Measurements from ENCODE around the gene JOSD2. TPM values are rescaled to one million over a fixed set of nuclear protein-coding genes. Genes with fewer than 3 reads are reported as not detected.
A peak's percentile ranks its signal among the peaks of the same experiment; 100 is the strongest.

Gene JOSD2, protein sequence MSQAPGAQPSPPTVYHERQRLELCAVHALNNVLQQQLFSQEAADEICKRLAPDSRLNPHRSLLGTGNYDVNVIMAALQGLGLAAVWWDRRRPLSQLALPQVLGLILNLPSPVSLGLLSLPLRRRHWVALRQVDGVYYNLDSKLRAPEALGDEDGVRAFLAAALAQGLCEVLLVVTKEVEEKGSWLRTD
- total RNA-seq: 39.8 TPM
- long read RNA-seq, transcript JOSD2-204 (5 exons, 996 nt): major isoform, 17 of 32 reads
- long read RNA-seq, partial matches to known transcripts: 3 of 32 reads
- long read RNA-seq, other reads (novel, unspliced or antisense): 7 of 32 reads

DNA sequence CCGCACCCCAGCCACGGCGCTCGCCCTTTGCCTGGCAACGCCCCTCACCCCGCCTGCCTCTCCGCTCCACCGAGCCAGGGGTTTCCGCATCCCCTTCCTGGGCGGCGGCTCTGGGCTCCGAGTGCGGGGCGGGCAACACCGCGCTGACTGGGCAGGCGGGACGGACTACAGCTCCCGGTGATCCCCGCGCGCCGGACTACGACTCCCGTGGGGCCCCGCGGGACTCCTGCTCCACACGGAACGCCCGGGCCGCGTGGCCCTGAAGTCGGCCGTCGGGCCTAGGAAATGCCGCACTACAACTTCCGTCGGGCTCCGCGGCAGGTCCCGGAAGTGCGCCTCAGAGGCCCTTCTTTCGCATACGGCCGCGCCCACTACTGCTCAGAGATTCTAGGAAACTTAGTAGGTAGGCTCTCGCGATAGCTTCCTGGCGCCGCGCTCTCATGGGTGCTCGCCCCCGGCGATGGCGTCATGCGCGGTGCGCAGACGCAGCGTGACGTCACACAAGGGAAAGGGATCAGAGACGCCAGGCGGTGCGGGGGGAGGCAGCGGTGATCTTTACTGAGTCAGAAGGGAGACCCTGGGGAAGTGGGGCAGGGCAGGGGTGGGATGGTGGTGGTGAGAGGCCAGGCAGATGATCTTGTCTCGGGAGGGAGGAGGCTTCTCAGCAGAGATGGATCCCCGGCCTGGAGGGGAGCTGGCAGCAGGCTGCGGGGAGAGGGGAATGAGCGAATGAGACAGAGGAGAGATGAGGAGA lies at the start of gene JOSD2:
Gene JOSD2 (minus strand): TSS at position 123 of the 754 bp plus-strand sequence. CDS start 760 bp downstream, outside the sequence.
- peak; percentile 100 for DNase-seq
- peak; percentile 95 for ATAC-seq (ENCODE audit: poor library complexity)
- intact Hi-C loops (cut with DNase I): no loop called here

- no peak for DNase-seq
- ATAC-seq (ENCODE audit: poor library complexity): no peak
- intact Hi-C loops (cut with DNase I): no loop called here
These were observed 48.6 kb upstream of the JOSD2 start for GRCh38 chr19:50559636-50560035.

- intact Hi-C loops (cut with DNase I): no loop called here
- no peak for DNase-seq
- ATAC-seq (ENCODE audit: poor library complexity): no peak
These were observed 47.5 kb upstream of the JOSD2 start for GRCh38 chr19:50558449-50558848.

DNA sequence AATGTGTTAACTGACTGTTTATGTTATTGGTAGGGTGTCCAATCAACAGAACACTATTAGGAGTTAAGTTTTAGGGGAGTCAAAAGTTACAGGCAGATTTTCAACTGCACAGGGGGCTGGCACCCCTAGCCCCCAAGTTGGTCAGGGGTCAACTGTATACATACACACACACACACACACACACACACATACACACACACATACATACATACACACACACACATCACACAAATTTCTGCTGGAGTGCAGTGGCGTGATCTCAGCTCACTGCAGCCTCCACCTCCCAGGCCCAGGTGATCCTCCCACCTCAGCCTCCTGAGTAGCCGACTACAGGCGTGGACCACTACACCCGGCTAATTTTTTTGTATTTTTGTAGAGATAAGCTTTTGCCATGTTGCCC lies 47.0 kb upstream of the JOSD2 start:
- DNase-seq: no peak
- no peak for ATAC-seq (ENCODE audit: poor library complexity)
- intact Hi-C loops (cut with DNase I): no loop called here

DNA sequence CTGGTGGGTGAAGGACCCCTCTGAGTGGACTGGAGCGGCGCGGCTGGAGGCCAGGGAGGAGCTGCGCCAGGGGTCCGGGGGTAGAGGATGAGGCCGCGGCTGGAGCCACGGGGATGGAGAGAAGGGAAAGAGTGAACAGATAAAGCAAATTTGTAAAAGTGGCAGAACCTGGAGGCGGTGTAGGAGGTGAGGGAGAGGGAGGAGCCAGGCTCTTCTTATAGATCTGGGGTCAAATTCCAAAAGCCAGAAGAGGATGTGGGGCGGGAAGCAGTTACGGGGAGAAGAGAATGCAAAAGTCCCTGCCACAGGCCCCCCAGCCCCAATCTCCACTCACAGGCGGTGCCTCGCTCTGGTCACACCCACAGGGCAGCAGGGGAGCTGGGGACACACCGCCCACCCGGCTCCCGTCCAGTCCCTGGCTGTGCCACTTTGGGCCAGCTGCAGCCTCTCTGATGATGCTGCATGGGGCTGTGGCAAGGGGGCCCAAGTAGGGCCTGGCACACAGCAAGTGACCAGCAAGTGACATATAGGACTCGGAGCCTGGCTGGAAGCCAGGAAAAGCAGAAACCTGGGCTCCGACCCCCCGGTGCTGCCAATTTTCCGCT lies 46.1 kb upstream of the JOSD2 start:
- DNase-seq (no peak), ATAC-seq (ENCODE audit: poor library complexity) (no peak)
- intact Hi-C loops (cut with DNase I): no loop called here

- intact Hi-C loops (cut with DNase I): no loop called here
- ATAC-seq (ENCODE audit: poor library complexity) (peak; percentile 85), DNase-seq (peak; percentile 86)
These were observed 45.5 kb upstream of the JOSD2 start for GRCh38 chr19:50556282-50557008.

DNA sequence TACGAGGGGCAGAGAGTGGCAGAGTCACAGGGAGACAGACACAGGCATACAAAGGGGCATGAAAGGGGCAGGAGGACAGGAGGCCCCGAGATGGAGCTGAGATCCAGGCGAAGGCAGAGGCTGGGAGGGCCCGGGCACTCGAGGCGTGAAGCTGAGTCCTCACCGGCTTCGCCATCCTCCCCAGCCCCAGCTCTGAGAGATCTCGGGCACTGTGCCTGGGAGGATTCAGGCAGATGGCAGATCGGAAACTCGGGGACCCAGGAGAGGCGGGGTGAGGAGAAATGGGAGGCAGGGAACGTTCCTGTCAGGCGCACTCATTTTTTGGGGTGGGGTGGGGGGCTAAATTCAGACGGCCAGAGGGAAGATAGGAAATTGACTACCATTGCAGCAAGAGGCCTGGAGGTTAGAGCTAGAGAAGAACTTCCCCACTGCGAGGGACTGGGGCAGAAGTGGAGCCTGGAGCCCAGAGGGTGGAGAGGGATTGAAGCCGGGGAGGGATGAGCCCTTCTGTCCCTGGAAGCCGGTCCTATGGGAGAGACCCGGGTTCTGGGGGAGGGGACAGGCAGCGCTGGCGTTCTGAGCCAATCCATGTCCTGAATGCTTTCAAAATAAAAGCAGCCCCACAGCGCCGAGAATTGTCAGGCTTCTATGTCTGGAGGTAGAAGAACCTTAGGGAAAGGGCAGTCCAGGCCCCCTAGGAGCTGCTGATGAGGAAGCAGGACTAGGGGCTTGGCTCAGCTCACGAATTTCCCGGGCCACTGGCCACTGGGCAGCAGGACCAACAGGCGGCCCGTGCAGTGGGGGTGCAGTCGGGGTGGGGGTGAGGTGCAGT lies 44.7 kb upstream of the JOSD2 start:
- DNase-seq (peak; percentile 46), ATAC-seq (ENCODE audit: poor library complexity) (peak; percentile 12)
- intact Hi-C loops (cut with DNase I): no loop called here

GRCh38 chr19:50555033-50555432 lies 44.0 kb upstream of the JOSD2 start:
- intact Hi-C loops (cut with DNase I): no loop called here
- ATAC-seq (ENCODE audit: poor library complexity) (no peak), DNase-seq (no peak)

GRCh38 chr19:50554212-50554611 lies 43.2 kb upstream of the JOSD2 start:
- ATAC-seq (ENCODE audit: poor library complexity) (no peak), DNase-seq (peak; percentile 6)
- intact Hi-C loops (cut with DNase I): no loop called here

GRCh38 chr19:50553134-50553703 lies 42.2 kb upstream of the JOSD2 start:
- intact Hi-C loops (cut with DNase I): no loop called here
- no peak for DNase-seq
- ATAC-seq (ENCODE audit: poor library complexity): no peak

DNA sequence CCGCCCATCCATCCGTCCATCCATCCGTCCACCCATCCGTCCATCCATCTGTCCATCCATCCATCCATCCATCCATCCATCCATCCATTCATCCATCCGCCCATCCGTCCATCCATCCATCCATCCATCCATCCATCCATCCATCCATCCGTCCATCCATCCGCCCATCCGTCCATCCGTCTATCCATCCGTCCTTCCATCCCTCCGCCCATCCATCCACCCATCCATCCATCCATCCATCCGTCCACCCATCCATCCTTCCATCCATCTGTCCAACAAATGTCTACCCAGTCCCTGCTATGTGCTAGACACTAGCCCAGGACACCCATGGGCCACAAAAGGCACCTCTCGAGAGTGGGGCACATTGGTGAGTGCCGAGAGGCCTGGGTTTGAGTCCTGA lies 41.5 kb upstream of the JOSD2 start:
- DNase-seq (no peak), ATAC-seq (ENCODE audit: poor library complexity) (no peak)
- intact Hi-C loops (cut with DNase I): no loop called here

DNA sequence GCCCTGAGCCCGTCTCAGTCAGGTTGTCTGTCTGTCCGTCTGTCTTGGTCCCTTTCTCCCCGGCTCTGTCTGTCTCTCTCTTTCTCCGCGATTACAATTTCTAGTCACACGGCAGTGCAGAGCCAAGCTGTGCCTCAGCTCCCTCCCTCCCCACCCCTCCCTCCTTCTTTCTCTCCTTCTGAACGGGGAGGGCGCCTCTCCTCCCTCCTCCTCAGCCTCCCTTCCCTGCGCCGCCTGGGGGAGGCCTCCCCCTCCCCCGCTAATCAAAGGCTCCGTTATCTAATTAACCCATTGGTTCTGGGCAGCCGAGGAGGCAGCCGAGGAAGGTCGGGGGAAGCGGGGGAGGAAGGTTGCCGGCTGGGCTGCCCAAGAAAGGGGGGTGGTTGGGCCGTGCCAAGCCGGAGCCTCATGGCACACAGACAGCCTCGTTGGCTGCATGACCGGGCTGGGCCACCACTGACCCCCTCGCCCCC lies 40.8 kb upstream of the JOSD2 start:
- intact Hi-C loops (cut with DNase I): no loop called here
- no peak for DNase-seq
- no peak for ATAC-seq (ENCODE audit: poor library complexity)

DNA sequence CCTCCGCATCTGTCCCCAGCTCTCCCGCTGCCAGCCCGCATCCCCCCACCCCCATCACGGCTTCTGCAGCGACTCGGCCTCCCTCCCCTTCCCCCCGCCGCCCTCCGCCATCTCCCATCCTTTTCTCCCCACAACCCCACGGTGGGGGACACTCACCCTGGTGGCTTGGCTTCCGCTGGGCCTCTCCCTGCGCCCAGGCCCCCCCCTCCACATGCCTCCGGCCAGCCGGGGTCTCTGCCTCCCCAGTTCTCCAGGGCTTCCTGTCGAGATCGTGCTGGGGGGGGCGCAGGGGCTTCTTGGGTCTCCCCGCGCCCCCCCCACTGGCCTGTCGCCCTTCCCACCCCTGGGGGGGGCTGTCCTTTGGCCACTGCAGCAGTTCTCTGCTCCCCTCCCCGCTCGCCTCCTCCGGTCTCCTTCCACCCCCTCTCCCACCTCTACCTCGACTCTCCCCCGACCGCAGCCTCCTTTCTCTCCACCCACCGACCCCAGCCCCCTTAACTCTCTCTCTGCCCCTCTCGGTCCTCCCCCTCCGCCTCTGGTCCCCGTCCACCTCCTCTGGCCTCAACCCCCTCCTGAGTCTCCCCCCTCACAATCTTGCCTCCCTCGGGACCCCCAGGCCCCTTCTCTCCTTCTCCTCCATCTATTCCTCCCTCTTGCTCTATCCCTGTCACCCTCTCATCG lies 40.2 kb upstream of the JOSD2 start:
- ATAC-seq (ENCODE audit: poor library complexity): no peak
- intact Hi-C loops (cut with DNase I): no loop called here
- no peak for DNase-seq

GRCh38 chr19:50550594-50550966 lies 39.6 kb upstream of the JOSD2 start:
- DNase-seq (no peak), ATAC-seq (ENCODE audit: poor library complexity) (no peak)
- intact Hi-C loops (cut with DNase I): no loop called here

DNA sequence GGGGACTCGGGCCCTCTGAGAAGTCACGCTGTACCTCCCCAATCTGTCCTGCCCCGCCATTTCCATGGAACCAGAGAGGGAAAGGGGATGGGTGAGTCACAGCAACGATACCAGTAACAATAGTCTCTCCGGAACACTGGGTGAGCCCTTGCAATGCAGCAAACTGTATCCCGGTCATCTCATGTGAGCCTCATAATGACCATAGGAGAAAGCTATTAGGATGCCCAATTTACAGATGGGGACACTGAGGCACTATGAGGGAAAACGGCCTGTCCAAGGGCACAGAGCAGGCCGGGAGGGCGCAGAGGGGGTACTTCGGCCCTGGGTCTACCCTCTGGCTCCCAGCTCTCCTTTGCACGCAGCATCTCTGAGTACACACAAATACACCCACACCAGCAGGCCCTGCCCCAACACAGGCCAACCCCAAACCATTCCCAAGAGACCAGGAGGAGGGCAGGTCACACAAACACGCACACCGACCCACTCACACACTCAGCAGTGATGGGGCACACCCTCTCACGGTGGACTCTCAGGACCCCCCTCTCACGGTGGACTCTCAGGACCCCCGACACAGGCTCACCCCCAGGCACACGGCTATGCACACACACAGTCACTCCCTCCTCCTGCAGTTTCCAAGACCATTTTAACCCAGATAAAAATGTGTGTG lies 39.1 kb upstream of the JOSD2 start:
- intact Hi-C loops (cut with DNase I): no loop called here
- DNase-seq (no peak), ATAC-seq (ENCODE audit: poor library complexity) (no peak)

DNA sequence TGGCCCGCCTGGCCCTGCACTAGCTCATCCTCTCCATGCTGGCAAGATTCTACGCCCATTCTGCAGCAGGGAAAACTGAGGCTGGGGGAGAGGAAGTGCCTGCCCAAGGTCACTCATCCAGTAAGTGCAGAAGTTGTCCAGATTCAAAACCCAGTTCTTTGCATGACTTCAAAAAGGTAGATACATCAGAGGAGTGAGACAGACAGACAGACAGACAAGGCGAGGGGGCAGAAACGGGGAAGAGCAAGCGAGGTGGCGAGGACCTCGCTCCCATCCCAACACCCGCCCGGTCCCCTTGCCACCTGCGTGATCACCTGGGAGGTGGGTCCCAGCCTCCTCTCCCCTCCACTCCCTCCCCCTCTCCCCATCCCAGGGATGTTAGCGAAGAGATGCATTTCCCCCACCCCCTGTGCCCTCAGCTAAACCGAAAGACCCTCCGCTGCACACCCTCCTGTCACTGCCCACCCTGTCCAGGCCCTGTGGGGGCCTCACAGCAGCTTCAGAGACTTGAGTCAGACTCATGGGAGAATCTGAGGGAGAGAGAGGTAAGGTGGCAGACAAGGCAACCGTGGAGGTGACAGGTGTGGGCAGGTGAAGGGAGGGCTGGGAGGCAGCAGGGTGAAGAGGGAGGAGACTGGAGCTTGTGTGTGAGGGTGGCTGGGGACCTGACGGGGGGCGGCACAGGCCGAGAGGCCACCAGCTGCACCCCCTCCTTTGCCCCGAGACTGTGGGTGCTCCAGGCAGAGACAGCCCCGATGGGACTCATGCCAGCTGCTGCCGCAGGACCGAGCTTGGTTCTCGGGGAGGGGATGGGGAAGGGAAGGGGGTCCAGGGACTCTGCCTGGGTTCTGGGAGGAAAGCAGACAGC lies 38.3 kb upstream of the JOSD2 start:
- no peak for ATAC-seq (ENCODE audit: poor library complexity)
- intact Hi-C loops (cut with DNase I): no loop called here

More for the DNA sequence above, 38.3 kb upstream of the JOSD2 start:
- no peak for DNase-seq

Data from Right ventricle myocardium superior (tissue), 1 donor.